ENCODE results near the gene DDN.

GRCh38 chr12:48954841-48955501 lies 44.2 kb downstream of the DDN start:
- no peak for TF ChIP-seq EZH2 (IDR thresholded peaks at IDR 0.05)
- TF ChIP-seq POLR2AphosphoS5 (IDR thresholded peaks at IDR 0.05; ENCODE audit: borderline replicate concordance, low read depth, low read length) = no peak

Data from SK-N-MC (cell line).